HG02981 (cell line): ENCODE measurements around the gene DPP6.
"Not testable (repeated sequence)": the region's sequence is repeated elsewhere in the genome, so short reads cannot be mapped to it uniquely, and the experiment has no call there.

Experiments
- ATAC-seq: cut with Tn5 transposase; IDR thresholded peaks from one replicate; pipeline ENCODE4 v1.9.1; 2021; ENCODE audit warnings: mild to moderate bottlenecking, moderate library complexity; ENCODE audit not compliant: unreplicated experiment

Gene DPP6

DNA sequence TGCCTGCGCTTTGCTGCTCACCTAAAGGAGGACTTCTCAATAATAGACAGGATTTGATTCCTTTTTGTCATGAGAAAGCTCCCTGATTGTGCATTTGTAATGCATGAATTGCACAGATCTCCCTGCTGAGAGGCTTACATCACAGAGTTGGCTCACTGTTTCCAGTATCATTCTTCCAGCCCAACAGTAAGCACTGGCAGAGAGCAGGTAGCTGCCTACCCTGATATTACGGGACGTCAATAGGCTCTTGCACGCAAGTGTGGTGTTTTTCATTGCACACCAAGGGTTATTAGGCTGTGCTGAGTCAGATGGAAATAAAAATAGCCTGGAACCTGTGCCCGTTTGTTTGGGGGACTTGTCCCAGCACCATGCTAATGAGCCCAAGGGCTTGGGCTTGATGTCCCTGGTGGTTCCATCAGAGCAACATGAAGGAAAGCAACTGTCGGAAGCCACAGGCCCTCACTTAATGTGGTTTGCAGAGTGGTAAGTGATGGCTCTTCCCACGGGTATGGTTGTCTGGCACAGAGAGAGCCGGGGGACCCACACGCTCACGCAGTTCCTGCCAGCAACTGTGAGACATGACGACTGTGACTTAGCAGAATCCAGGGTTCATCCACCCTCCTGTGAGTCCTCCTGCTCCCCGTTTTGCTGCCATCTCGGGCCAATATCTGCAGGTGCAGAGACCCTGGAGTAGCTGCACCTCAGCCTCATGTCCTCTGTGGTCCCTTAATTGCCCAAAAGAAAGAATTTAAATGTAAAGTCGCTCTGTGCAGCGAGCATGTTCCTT is 20.4 kb downstream of the DPP6 start:
- ATAC-seq: not testable (repeated sequence)

DNA sequence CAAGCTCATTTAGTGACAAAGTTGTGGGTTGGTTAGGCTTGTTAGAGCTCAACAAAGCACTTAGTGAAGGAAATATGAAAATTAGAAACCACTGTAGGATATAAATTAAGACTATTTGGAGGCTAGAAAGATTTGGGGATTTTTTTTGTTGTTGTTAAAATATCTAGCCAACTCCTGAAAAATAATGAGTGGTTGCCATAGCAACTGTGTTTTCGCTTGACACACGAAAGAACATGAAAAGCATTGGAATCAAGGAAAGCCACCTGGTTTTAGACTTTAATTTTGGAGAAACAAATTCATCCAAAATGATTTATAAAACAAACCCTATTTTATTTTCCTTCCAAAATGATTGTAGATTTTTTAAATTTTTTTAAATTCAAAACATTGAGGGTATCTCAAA is 26.3 kb downstream of the DPP6 start:
- ATAC-seq: not testable (repeated sequence)

GRCh38 chr7:154080249-154080648 is 28.1 kb downstream of the DPP6 start:
- ATAC-seq: not testable (repeated sequence)

DNA sequence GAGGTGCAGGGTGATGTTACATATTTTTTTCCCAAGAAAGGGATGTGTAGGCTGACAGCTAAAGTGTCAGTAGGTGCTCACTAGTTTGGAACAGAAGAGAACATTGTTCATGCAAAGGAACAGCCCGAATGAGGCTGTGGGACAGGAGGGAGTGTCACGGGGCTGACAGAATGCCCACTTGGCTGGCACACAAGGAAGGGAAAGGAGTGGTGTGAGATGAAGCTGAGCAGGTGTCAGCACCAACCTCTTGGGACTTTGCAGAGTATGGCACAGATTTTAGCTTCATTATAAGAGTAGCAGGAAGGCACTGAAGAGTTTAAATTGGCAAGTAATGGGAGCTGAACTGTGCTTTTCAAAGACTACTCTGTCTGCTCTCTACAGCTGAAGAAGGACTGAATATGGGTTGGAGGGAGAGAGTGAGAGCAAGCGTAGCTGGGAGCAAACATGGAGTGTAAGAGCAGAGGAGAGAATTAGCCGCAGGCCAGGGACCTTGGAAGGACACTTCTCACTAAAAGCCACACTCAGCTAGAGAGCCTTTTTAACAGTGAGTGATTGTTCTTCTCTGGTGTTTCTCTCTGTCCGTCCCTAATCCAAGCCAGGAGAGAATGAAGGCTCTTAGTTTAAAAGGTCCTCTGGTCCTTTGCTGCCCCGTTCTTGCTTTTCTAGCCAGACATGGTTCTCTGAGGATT is 35.0 kb downstream of the DPP6 start:
- ATAC-seq: not testable (repeated sequence)

DNA sequence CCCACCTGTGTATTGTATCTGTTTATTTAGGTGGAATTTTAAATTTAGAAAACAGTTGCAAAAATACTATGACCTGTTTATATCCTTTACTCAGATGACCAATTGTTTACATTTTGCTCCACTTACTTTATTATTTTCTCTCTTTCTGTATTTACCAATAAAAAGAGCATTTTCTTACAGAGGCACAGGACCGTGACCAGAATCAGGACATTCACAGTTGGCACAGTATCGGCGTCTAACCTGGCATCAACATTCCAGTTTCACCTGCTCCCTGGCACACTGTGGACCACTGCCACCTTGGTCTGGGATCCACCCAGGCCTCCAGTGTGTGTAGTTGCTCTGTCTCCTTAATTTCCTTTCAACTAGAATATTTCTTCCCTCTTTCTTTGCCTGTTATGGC is 39.9 kb downstream of the DPP6 start:
- not testable (repeated sequence) for ATAC-seq

DNA sequence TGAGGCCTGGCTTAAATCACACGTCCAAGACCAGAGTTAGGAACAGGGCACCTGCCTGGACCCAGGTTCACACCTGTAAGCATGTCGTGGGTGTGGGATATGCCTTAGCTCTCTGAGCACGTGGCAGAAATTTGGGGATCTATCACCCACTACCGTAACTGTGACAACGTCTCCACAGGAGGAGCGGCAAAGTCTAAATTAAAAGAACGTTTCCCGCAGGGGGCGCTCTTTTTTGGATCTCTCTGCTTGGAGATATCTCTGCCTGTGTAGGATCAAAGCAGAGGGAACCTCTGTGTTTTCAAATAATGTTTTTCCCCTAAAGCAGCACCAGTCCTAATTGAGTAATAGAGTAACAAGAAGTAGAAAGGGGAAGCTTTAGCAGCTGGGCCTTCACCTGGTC is 43.0 kb downstream of the DPP6 start:
- ATAC-seq: not testable (repeated sequence)

DNA sequence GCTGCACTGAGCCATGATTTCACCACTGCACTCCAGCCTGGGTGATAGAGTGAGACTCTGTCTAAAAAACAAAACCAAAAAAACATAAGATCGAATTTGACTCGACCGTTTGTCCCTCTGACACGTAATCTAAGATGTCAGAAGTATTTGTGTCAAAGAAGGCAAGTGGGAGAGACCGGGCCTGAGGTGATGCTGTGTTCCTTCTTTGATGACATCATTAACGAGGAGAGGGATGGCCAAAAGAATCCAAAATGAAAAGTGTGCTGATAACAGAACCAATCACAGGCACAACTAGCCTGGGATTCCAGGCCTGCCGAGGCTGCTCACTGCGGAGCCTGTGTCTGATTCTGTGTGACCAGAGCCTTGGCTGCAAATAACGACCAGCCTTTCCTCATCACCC is 52.9 kb downstream of the DPP6 start:
- ATAC-seq: not testable (repeated sequence)

- ATAC-seq: not testable (repeated sequence)
Measured at GRCh38 chr7:154109615-154110014, 57.4 kb downstream of the DPP6 start.

- not testable (repeated sequence) for ATAC-seq
Measured at GRCh38 chr7:154113732-154114351, 61.6 kb downstream of the DPP6 start.

DNA sequence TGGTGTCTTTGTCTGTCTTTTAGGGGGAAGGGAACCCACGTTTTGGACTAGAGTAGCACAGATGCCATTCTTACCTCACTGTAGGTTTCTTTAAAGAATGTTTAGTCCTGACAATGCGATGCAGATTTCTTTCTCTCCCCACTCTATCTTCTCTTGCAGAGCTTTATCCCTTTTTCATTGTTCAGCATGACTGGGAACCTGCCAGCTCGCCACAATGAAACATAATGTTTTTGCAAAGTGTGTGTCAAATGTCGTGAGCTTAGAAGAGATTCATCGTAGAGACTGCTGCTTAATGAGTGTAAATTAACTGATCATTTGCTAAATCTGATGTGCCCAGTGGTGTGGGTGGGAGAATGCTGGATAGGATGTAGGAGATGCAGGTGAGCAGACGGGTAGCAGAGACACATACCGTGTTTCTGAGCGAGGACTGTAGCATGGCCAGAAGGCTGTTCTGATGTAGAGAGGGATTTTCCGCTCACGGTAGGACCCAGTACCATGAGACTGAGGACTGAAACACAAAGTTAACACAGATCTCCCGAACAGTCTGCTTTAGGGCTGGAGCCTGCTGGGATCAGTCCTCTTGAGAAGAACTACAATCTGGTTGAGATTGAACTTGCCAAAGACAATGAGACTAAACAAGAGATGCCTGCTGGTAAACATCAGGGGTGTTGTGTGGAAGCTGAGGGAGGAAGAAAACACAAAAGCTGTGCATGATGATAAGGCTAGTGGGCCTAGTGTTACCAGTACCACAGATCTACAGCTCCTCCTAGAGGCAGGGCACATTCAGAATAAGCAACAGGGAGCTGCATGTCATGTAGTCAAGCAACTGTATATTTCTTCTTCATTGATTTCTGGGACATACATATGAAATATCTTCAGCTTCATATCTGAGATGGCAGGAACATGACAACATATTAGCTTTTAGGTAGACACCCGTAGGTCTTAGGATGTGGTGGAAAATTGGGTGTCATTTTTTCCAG is 65.5 kb downstream of the DPP6 start:
- not testable (repeated sequence) for ATAC-seq

DNA sequence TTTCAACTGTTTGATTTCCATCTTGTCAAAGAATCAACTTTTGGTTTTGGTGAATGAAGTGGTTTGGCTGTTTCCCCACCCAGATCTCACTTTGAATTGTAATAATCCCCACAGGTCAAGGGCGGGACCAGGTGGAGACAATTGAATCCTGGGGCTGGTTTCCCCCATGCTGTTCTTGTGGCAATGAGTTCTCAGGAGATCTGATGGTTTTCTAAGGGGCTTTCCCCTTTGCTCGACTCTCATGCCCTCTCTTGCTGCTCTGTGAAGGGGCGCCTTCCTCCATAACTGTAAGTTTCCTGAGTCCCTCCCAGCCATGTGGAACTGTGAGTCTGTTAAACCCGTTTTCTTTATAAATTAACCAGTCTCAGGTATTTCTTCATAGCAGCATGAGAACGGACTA is 68.6 kb downstream of the DPP6 start:
- ATAC-seq: not testable (repeated sequence)

GRCh38 chr7:154122720-154123119 is 70.5 kb downstream of the DPP6 start:
- ATAC-seq: not testable (repeated sequence)

DNA sequence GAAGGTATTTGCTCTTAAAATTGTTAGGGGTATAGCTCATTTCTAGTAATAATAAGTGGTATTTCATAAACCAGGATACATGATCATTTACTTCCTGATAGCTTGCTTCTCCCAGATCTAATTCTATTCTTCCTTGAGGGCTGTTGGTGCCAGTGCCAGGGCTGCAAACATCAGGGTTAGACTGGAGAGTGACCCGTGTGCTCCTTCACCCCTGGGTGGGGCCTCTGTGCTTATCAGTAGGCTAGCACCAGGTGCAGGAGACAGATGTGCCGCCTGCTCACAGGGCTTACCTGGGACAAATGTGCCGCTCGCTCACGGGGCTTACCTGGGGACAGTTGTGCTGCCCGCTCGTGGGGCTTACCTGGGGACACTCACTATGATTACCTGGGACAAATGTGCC is 71.2 kb downstream of the DPP6 start:
- ATAC-seq: not testable (repeated sequence)

DNA sequence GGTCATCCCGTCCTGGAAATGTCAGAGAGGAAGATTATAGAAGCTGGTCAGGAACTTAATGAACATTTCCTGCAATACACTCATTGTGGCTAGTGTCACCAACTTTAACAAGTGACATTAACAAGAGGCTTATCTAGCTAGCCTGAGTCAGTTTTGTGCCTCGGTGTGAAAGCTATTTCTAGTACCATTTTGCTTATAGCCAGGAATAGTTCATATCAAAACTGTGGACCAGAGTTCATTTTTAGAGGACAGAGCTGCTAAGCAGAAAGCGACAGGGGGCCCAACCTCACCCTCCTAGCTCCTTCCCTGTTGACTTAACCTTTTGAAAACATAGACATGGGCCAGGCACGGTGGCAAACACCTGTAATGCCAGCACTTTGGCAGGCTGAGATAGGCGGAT is 76.9 kb downstream of the DPP6 start:
- not testable (repeated sequence) for ATAC-seq

- ATAC-seq: not testable (repeated sequence)
Measured at GRCh38 chr7:154132617-154133016, 80.4 kb downstream of the DPP6 start.

DNA sequence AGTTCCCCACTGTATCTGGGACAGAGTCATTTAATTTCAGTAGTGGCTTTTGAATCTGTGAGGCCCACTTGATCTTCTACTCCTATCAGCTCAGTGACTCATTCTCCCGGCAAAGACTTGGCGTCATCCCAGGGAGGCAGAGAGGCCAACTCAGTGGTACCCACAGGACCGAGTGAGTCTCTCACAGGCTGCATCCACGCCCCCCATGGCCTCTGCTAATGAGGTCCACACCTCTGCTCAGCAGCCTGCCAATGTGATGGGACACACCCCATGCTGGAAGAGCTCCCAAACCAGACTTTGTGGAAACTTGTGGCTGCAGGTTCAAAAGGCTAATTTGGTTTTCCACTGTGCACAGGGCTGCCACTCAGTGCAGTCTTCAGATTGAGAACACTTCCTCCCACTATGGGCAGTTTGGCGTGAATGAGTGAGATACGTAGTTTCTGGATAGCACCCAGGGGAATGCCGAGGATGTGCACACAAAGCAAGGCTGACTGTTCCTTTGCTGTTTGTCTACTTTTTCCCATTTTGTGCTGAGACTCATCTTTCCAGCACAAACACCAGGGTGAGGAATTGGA is 81.6 kb downstream of the DPP6 start:
- not testable (repeated sequence) for ATAC-seq

GRCh38 chr7:154134698-154135097 is 82.5 kb downstream of the DPP6 start:
- not testable (repeated sequence) for ATAC-seq

DNA sequence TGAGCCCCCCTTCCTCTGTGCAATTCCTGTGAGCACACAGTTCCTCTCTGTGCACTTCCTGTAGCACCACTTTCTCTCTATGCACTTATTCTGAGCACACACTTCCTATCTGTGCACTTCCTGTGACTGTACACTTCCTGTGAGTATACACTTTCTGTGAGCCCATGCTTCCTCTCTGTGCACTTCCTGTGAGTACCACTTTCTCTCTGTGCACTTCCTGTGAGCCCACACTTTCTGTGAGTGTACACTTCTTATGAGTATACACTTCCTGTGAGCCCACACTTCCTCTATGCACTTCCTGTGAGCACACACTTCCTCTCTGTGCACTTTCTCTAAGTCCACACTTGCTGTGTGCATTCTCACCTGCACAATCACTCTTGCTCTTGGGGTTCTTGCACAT is 83.4 kb downstream of the DPP6 start:
- not testable (repeated sequence) for ATAC-seq

DNA sequence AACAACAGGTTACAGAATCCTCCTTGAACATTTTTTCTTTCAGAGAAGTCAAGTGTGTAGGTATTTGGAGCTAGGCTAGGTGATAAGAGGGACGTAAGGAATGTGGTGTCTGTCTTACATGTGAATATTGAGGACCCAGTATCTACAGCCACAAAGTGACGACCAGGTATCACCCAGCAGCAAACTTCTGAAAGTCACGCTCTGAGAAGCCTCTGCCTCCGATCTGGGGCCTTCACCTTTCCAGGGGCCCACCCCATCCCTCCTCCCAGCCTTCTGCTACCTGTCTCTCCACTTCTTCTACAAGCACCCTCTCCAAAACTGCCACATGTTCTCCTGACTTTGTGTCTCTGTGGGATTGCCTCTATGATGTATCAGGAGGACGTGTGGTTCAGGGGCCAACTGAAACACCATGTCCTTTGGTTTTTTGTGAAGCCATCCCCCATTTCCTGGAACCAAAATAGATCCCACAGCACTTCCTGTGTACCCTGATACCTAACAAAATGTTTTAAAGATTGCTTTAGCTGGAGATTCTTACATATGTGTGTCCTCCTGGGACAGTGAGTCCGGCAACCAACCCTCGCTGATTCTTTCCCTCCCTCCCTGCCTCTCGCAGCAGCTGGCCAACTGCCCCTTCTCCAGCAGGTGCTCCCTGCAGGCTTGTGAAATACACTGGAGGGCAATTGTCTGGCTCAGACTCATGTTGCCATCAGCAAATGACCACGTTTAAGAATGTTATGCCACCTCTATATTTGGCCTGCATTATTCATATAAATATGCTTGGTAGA is 93.9 kb downstream of the DPP6 start:
- ATAC-seq: not testable (repeated sequence)
